Embryonic facial prominence (tissue), 1 donor: ENCODE measurements around the gene NDUFV3.
"Not testable (repeated sequence)": the region's sequence is repeated elsewhere in the genome, so short reads cannot be mapped to it uniquely, and the experiment has no call there.

Source experiments
- DNase-seq: peaks from one replicate; pipeline ENCODE4 v3.0.0-alpha.2; 2016; ENCODE audit errors: extremely low spot score

NDUFV3 gene

DNA sequence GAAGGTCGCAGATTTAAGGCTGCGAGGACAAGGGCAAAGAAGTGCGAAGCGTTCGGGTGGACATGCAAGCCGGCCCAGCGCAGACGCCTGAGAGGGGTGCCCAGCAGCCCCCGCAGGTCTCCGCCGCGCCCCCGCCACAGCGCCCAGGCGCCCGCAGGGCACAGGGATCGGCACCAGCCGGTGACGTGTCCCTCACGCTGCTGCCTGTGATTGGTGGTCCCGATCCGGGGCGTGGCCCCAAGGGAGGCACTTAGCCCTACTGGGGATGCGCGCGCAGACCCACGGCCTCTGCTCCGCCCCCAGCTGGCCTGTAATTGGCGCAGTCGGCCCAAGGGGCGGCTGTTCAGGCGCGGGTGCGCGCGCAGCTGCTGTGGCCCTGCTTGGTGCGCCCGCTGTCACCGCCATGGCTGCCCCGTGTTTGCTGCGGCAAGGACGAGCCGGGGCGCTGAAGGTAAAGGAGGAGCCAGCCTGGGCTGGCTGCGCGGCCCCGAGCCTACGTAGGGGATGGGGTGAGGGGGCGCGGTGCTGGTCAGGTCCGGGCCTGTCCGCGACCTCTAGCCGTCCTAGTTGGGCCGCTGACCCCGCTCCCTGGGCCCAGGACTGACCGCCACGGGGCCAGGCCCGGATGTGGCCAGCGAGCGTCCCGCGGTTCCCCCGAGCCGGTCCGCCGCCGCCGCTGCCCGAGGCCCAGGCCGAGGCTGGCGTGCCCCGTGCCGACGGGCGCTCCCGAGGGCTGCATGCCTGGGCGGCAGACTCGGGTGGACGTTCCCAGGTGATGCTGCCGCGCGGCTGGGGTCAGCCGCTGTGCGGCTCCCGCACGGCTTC is at the start of gene NDUFV3:
NDUFV3 (plus strand) TSS at position 379 of the 825 bp plus-strand sequence; CDS start at position 404, 25 bp downstream.
- DNase-seq: peak; percentile 95

DNA sequence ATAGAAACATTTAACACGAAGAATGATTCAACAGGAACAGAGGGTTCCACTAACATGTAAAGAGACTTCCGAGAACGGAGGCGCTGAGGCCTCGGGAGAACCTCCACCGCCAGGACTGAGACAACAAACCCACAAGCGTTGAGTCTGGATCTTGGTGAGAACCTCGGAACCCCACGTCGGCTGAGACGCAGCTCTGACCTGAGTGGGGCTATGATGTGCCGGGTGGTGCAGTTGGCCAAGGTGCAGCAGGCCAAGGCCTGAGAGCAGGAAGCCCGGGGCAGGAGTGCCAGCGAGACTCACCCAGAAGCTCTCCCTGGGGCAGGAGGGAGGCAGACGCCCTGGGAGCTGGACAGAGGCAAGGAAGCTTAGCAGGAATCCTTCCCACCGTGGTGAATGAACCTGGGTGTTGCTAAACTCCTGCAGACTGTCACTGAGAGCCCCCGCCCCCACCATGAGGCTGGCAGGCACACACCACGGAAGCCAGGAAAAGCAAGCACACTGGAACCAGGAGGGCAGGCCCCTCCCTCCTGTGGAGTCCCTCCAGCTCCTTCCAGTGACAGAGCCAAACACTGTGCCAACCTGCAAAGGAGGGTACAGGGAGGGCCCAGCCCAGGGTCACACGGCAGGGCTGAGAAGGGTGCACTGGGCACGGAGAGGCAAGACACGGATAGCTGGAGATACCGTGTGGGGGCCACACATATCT is 48.5 kb upstream of the NDUFV3 start:
- no peak for DNase-seq

DNA sequence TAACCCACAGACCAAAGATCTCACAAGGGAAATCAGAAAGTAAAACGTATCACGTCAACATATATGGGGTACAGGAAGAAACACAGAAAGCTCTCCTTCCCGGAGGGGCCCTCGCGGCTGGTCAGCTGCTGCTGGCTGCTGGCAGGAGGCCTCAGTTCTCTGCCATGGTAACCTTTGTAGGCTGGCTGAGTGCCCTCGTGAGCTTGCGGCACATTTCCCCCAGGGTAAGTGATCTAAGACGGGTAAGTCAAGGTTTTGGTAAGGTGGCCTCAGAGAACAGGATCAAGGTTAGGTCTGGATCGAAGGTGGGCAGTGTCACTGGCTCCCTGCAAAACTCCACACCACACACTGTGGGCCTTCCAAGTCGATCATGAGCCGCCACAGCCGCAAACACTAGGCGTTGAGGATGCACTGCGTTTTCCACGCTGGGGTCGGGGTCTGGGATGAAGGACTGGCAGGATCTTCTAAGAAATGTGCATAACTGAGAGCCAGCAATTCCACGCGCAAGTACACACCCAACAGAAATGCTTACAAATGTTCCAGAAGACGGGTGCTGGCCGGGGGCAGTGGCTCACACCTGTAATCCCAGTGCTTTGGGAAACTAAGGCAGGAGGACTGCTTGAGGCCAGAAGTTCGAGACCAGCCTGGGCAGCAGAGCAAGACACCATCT is 47.7 kb upstream of the NDUFV3 start:
- no peak for DNase-seq

DNA sequence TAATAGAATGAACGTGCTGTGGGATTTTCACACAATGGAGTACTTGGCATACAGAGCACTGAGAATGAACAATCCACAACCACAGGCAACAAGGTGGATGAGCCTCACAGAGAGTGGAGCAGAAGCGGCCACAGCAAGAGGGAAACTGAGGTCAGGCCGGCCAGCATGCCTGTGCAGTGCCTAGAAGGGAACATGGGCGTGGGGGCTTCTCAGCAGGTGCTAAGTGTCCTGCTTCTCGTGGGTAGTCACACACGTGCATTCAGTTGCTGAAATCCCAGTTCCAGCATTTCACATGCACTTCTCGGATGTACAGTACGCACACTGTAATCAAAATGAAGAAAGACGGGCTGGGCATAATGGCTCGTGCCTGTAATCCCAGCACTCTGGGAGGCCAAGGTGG is 46.9 kb upstream of the NDUFV3 start:
- no peak for DNase-seq

DNA sequence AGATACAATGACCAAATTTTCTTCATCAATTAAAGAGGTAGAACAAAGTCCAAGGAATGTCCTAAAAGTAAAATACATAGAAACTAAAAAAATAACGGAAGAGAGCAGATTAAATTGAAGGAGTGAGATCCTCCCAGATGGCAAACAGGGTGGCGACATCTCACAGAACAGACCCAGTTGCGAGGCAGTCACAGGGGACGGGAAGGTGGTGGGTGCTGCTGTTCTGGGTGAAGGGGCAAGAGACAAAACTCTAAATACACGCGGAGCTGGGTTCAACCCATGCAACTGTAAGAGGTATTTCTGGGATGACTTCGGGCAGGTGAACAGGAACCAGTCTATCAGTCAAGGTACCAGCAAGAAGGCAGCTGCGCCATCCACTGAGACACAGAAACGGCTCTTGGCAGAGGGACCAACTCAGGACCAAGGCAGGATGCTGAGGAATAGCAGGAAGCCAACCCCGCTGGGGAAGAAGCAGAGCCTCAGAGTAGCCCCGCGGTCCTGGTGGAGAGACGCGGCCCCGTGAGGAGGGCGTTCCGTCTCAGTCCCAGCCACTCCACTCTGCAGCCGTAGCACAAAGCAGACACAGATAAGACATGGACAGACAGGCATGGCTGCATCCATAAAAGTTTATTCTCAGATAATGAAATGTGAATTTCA is 45.9 kb upstream of the NDUFV3 start:
- no peak for DNase-seq

DNA sequence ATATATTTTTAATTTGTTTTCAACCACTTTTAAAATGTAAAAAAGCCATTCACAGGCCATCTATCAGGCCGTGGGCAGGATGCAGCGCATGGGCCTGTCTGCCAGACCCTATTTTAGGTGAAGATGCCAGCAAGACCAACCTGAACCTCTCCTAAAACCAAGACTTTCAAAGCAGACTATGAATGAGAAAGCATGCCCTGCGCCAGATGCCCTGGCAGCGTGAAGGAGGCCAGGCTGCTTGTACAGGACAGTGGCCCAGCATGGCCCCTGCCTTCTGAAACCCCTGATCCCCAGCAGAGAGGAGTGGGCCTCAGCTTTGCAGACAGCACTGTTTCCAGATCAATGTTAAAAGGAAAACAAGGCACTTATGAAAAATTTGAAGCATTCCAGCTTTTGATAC is 45.4 kb upstream of the NDUFV3 start:
- no peak for DNase-seq

DNA sequence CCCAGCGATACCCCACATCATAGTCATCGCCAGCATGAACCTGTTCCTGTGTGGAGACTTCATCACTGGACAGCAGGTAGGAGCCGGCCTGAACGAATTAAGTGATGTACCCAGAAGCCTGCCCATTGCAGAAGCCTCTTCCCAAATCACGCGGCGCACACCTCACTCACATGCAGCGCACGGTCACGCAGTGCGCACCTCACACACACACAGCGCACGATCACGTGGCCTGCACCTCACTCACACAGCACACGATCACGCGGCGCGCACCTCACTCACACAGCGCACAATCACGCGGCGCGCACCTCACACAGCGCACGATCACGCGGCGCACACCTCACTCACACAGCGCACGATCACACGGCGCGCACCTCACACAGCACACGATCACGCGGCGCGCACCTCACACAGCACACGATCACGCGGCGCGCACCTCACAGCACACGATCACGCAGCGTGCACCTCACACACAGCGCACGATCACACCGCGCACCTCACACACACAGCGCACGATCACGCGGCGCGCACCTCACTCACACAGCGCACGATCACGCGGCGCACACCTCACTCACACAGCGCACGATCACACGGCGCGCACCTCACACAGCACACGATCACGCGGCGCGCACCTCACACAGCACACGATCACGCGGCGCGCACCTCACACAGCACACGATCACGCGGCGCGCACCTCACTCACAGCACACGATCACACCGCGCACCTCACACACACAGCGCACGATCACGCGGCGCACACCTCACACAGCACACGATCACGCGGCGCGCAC is 44.8 kb upstream of the NDUFV3 start:
- not testable (repeated sequence) for DNase-seq

DNA sequence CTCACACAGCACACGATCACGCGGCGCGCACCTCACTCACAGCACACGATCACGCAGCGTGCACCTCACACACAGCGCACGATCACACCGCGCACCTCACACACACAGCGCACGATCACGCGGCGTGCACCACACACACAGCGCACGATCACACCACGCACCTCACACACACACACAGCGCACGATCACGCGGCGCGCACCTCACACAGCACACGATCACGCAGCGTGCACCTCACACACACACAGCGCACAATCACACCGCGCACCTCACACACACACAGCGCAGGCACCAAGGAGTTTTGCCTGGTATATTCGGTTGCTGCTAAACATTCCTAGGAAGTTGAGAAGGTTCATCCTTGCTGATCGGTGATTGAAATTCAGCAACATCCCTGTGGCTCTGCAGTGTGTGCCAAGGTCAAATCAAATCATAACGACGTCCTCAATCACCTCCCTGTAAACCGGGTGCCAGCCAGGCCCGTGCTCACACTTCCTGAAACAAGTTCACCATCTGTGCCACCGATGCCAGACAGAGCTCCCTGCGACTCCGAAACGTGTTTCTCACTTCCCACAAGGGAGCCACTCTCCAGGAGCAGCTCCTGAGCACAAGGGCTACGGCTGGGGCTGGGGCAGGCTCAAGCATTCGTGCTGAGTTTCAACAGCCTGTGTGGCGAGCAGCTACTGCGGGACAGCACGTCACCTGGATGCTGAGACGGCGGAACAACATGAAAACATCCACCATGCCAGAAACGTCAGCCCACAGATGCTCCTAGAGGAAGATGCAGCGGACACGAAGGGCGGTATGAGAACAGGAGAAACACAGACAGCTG is 44.0 kb upstream of the NDUFV3 start:
- DNase-seq: no peak

DNA sequence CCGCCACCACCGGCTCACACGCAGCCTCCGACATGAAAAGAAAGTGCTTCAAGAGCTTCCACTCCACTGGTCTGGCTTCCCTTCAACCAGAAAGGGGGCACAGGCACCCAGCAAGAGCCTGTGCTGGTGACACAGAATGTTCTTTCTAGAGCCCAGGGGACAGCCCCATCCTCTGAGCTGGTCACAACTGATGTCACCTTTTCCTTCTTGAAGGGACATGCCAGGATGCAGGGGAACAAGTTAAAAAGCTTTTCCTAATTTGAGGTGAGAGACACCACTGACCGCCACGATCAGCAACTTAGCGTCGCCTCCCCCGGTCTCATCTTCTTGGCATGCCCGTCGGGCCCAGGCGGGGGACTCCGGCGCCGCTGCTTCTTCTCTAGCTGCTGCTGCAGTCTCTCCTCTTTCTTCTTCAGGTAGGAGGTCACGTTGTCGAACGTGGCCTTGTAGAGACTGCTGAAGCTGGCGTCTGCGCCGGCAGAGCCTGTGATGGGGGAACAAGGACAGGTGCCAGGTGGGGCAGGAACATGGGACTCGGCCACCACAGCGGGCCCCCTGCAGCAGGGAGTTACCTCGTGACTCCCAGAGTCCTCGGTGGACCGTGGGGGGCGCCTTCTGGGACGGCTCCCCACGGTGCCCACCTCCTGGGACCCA is 43.2 kb upstream of the NDUFV3 start:
- no peak for DNase-seq

DNA sequence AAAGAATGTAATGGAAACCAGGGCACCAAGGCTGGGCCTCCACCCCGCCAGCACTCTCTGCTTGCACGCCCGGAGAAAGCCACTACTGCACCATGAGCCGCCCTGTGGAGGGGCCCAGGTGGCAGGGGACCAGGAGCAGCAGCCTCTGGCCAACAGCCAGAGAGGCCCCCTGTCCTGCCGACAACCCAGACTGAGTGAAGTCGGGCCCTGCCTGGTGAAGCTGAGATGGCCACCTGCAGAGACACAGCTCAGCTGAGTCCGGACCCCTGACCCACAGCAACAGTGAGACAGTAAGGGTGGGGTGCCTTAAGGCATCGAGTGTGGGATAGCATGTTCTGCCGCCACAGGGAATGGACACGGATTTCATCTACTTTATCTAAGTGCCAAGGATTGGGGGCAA is 42.6 kb upstream of the NDUFV3 start:
- no peak for DNase-seq

DNA sequence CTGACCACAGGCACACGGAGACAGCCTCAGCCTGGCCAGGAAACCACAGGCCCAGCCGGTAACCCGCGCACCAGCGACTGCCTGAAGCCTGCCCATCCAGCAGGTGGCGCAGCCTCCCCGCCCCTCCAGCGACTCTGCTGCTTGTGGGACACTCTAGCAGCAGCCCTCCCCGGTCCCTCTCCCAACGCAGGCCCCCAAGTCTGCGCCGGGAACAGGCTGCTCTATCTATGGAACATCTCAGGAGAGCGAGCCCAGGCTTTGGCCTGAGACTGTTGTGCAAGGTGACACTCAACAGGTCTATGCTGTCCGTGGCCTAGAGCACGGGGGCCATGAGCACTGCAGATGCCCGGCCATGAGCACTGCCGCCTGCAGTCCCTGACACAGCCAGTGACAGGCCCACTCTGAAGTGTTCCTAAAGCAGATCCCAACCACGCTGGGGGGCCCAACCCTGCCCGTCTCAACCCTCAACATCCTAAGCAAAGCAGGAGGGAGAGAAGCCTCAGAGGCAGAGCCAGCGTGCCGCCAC is 42.2 kb upstream of the NDUFV3 start:
- no peak for DNase-seq

DNA sequence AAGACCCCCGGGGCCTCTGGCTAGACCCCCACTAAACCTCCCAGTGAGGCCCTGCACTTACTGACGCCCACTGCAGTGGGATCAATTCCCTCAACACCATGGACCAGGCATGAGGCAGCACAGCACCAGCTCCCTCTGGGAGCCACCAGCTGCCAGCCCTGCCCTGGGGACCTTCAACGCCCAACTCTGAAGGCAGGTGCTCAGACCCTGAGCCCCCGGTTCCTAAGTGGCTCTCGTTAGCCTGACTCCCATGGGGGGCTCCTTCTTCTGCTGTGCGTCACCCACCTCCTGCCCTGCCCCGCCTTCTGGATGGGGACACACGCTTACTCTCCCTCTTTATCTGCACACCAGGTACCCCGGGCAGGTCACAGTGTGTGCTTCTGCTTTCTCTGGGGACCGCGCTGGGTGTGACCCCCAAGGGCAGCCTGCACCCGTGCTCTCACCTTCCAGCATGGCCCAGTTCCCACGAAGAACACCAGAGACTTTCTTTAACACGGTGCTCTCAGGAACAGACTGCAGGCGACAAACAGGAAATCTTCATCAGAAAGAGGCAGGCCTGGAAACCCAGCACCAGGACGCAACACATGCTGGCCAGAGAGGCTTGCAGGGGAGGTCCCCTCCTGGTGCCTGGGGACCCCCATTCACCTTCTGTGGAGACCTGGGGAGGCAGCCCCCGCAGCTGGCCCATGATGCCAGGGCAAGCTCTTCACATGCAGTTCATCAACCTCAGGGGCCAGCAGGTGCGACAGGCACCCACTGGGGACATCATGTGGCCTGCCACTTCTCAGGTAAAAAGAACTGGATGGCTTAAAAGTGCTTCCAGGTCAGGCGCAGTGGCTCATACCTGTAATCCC is 41.1 kb upstream of the NDUFV3 start:
- DNase-seq: no peak

DNA sequence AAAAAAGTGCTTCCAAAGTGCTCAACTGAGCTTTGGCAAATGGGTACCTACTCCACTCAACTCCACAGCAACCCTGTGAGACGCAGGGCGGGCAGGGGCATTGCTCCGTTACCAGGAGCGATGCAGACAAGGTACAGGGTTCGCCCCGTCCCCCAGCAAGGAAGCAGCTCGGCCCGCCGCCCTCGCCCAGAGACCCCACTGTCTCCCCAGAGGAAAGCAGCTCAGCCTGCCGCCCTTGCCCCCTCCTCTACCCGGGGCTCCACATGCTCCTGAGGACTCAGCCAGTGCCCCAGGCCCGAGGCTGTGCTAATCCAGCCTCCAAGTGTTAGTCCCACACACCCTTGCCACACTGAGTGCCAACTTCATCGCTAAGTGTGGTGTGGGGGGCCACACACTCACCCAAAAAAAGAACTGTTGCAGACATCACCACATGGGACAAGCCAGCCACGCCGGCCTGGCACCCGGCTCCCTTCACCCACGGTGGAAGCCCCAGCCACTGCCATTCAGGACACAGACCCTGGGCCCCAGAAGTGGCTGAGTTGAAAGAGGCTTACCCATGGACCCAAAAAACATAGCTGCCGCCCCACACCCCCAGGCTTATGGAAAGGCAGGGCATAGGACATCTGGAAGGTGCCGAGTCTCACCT is 40.1 kb upstream of the NDUFV3 start:
- DNase-seq: no peak

DNA sequence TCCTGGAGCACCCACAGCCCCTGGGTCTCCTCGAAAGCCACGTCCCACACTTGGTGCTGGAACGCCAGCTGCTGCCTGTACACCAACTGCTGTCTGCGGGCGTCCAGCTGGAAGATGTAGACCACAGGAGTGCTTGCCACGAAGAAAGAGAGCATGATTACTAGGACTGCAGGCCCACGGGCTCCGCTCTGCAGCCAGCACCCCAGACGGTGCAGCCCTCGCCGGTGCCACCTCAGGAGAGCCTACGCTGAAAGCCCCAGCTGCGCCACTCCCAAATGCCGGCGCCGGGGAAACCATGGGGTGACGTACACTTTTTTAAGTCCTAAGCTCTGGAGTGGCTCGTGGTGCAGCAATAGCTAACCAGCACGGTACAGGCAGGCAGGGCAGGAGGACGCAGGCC is 39.5 kb upstream of the NDUFV3 start:
- DNase-seq: no peak

DNA sequence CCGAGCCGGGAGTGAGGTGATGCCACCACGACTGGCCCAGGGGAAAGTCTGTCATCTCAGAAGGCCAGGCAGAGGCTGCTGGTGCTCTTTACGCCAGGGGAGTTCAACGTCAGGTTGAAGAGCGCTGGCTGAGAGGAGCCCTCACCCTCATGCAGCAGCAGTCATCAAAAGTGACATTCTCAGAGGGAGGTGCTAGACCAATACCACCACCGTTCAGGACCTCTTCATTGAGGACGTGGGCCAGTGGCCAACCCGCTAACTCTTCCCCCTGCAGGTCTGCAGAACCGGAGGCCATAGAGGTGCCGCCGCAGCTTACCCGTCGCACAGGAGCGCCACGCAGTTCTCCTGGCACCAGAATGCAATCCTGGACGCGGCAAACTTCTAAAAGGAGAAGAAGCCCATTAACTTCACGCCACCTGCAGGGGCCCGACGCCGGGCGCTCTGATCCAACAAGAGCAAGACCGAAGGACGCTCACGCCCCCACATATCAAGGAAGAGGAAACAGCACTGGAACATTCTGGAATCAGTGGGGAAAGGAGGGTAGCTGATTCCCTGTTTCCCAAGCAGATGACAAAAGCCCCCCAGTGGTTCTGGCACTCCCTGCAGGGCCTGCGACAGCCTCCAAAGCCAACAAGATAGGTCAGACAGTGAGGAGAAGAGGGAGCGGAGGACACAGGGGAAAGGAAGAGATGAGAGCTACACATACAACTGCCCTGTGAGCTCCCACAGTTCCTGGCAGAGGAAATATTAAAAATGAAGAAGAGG is 38.7 kb upstream of the NDUFV3 start:
- DNase-seq: no peak

DNA sequence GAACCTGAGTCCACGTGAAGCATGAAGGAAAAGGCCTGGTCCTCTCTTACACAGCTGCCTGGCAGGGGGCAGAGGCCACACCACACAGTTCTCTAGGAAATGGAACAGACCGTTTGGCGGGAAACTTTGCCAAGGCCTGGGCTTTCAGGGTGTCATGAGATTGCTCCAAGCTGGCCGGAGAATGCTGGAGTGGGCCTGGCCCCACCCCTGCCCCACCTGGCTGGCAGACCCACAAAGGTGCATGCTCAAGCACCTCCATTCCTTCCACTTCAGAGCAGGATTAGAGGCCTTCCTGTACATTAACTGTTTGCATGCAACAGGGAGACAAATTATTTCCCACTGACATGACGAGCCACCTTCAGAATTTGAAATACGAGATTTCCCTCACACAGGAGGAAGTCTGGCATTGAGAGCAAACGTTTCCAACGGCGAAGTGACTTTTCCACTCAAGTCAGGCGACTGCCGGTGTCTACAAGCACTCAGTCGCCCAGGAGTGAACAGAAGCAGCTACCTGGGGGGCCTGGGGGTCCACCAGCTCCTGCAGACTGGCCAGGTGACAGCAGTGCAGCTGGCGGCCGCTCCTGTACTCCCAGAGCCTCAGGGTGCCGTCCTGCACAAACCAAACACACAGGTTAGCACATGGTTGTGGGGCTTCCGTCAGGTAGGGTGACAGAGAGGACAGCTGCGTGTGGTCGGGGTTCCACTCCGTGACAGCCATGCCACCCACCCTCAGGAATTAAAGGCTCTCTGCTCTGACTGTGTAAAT is 37.8 kb upstream of the NDUFV3 start:
- DNase-seq: no peak

DNA sequence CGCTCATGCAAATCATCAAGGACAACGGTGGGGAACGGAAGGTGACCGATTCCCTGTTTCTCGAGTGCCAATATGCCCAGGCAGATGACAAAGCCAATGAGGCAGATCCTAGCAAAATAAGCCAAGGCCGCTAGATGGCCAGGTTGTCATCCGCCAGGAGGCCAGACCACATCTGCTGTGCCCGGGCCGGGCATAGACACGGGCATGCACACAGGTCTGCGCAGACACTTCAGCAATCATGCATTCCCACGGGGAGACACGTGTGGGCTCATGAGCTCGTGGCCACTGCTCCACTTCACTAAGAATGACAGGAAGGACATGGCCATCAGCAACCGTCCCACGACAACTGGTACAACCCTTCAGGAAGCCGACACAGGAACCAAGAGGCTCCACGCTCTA is 37.2 kb upstream of the NDUFV3 start:
- no peak for DNase-seq
